Skeletal muscle satellite cell (primary cell): ENCODE data around the gene PRSS23.

Experiments
- H3K27me3 ChIP-seq: 2 replicates; pipeline ENCODE4 v1.7.0; 2013; ENCODE audit warnings: low read length; ENCODE audit not compliant: control insufficient read depth, insufficient read depth
- H3K36me3 ChIP-seq: 2 replicates; pipeline ENCODE4 v1.7.0; 2013; ENCODE audit warnings: mild to moderate bottlenecking, control low read depth, low read length; ENCODE audit not compliant: insufficient read depth
- H3K4me1 ChIP-seq: 2 replicates; pipeline ENCODE4 v1.7.0; 2013; ENCODE audit warnings: low read length; ENCODE audit not compliant: control insufficient read depth, insufficient read depth
- H3K4me2 ChIP-seq: 2 replicates; pipeline ENCODE4 v1.7.0; 2013; ENCODE audit warnings: mild to moderate bottlenecking, low read length
- H3K4me3 ChIP-seq: 2 replicates; pipeline ENCODE4 v1.7.0; 2013; ENCODE audit warnings: low read length
- H3K9ac ChIP-seq: 2 replicates; pipeline ENCODE4 v1.7.0; 2013; ENCODE audit warnings: mild to moderate bottlenecking, low read depth, low read length, moderate library complexity
- H3K9me3 ChIP-seq: replicated peaks from 2 replicates; pipeline ENCODE4 v1.7.0; 2013; ENCODE audit warnings: mild to moderate bottlenecking, control low read depth, low read length

Gene PRSS23

DNA sequence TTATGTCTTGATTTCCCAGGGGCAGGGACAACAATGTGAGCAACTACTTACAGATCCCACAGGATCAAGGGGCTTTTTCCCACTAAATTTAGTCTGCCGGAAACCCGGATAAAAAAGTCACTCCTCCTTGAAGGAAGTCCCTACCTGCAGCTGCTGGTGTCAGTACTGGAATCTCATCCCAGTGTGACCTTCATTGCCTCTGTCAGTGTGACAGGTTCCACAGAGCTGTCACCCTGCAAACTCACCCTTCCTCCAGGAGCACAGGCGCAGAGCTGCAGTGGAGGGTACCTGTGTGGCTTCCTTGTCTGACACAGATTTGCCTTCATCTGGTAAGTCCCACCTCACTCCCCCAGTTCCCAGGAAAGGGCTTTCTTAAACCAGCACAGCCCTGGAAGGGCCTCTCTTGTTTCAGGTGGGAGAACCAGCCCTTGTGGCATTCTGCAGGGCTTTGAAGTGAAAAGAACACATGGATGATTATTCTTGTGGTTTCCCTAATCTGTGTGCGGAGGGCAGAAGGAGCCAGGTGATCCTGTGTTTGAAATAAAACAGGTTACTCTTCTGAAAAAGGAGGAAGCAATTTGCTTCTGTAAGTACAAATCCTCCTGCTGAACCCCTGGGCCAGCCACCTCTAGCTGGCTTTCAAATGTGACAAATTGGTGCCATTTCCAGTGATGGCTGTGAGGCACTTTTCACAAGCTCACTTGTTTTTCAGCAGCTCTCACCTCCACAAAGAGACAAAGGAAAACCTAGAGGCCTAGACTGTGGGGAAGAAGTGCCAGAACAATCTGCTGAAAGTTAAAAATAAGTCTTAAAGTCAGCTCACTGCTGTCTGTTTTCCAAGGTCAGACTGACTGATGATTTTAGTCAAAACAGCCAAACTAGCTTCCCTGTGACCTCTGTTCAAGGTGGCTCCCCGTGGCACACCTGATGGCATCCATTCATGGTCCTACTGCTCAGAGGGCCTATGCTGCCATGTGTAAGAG, 9.2 kb upstream of the PRSS23 start:
- Histone ChIP-seq H3K9ac (no peak overlapping the region), H3K4me3 (no peak overlapping the region), H3K4me1 (no peaks in the 10 kb centered on the region), H3K4me2 (no peak overlapping the region), H3K36me3 (no peaks in the 10 kb centered on the region), H3K9me3 (no peaks in the 10 kb centered on the region), H3K27me3 (no peaks in the 10 kb centered on the region)

DNA sequence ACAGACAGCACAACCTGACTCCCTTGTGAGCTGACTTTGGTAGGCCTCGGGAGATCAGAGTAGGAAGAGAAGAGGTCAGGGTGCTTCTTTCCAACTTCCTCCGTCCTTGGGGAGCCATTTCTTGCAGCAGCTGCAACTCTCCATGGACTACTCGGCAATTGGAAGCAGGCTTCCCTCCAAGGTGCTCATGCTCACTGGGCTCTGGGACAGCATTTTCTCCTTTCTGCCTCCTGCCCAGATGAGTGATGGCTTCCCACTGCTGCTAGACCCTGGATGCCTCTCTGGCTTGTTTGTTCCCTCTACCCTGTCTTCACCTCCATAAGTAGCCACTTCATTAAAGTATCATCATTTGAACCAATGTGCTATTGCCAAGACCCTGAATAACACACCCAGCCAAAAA, 8.2 kb upstream of the PRSS23 start:
- no peak overlapping the region for H3K4me3 ChIP-seq
- H3K36me3 ChIP-seq: no peaks in the 10 kb centered on the region
- no peaks in the 10 kb centered on the region for H3K27me3 ChIP-seq
- no peak overlapping the region for H3K9ac ChIP-seq
- no peaks in the 10 kb centered on the region for H3K9me3 ChIP-seq
- no peak overlapping the region for H3K4me2 ChIP-seq
- H3K4me1 ChIP-seq: no peaks in the 10 kb centered on the region

DNA sequence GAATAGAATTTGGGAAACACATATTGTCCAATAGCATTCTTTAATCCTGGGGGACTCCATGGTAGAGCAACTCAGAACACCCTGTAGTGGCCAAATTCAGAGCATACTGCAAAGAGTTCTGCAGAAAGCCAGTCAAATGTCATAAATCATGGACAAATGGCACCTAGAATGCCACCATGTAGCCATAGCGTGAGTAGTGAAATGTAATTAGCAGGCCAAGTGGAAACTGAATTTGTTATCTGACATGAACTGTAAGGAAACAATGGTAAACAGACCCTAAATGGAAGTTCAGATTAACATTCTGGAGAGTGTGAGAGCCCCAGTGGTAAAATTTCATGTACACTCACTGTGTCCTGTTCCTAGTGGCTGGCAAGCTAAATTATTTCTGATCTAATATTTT, 7.0 kb upstream of the PRSS23 start:
- Histone ChIP-seq H3K36me3 (no peaks in the 10 kb centered on the region), H3K9me3 (no peaks in the 10 kb centered on the region), H3K4me3 (no peak overlapping the region), H3K27me3 (no peaks in the 10 kb centered on the region), H3K9ac (no peak overlapping the region), H3K4me2 (no peak overlapping the region), H3K4me1 (no peaks in the 10 kb centered on the region)

DNA sequence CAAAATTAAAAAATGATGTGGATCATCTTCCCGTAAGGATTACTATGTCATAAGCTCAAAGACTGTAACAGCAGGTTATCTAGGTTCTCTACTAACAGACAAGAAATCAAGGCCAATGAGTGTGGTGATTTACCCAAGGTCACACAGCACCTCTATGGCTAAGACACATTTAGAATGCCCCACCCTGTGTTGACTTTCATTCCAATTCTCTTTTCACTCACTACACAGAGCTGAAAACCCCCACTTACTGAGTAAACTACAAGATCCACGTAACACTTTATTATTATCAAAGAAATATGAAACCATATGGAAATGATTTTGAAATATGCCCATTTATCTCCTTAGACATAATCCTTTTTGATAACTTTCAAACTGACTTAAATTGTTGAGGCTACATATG, 4.8 kb upstream of the PRSS23 start:
- no peaks in the 10 kb centered on the region for H3K9me3 ChIP-seq
- no peak overlapping the region for H3K4me3 ChIP-seq
- no peaks in the 10 kb centered on the region for H3K27me3 ChIP-seq
- no peak overlapping the region for H3K9ac ChIP-seq
- H3K36me3 ChIP-seq: no peaks in the 10 kb centered on the region
- H3K4me1 ChIP-seq: peaks cover 15% of the 10 kb centered on the region
- H3K4me2 ChIP-seq: no peak overlapping the region

DNA sequence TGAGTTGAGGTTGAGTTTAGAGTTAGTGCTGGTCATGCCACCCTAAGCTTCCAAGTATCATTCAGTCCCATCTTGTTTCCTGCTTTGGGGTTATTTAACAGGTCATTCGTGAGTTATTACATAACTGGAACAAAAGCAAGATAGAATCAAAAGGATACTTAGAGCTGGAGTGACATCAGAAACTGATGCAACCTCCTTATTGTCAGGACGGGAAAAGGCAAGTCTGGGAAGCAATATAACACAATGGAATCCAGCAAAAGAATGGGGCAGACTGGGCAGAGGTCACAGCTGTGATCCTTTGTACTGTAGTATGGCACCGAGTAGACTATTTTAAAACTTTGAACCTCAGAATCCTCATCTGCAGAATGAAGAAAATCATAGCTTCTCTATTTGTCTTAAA, 4.4 kb upstream of the PRSS23 start:
- Histone ChIP-seq H3K9me3 (no peaks in the 10 kb centered on the region), H3K4me2 (no peak overlapping the region), H3K4me1 (peaks cover 15% of the 10 kb centered on the region), H3K9ac (no peak overlapping the region), H3K4me3 (no peak overlapping the region), H3K36me3 (no peaks in the 10 kb centered on the region), H3K27me3 (no peaks in the 10 kb centered on the region)

DNA sequence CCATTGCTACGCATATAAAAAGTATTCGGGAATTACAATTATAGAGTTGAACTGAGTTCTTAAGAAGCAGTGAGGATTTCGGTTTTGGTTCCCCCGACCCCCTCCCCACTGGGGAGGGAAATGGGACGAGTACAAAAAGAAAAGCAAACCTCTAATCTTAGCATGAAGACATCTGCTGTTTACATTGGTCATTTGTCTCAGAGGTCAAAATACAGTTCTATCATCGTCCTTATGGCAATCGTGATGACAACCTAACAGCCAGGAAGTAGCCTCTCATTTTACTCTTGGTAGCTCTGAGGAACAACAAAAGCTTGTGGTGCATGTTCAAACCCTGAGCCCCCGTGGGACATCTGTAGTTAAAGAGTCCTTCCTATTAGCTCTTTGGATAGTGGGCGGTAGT, 3.2 kb upstream of the PRSS23 start:
- no peak overlapping the region for H3K4me2 ChIP-seq
- no peaks in the 10 kb centered on the region for H3K27me3 ChIP-seq
- no peaks in the 10 kb centered on the region for H3K36me3 ChIP-seq
- H3K9ac ChIP-seq: no peak overlapping the region
- no peaks in the 10 kb centered on the region for H3K9me3 ChIP-seq
- peaks cover 23% of the 10 kb centered on the region for H3K4me1 ChIP-seq
- H3K4me3 ChIP-seq: no peak overlapping the region

DNA sequence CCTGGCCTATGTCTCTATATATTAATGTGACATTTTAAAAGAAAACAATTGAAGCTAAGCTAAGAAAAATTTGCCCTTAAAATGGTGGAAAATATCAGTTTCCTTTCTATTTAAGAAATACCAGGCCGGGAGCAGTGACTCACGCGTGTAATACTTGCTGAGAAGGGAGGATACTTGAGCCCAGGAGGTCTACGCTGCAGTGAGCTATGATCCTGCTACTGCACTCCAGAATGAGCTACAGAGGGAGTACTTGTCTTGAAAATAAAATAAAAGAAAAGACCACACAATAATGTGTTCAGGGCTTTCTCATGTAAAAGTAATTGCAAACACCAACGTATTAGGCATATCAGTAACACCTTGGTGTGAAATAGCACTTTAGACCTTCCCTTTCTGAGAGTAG, 1.4 kb upstream of the PRSS23 start:
- Histone ChIP-seq H3K9me3 (no peaks in the 10 kb centered on the region), H3K27me3 (no peaks in the 10 kb centered on the region), H3K4me3 (no peak overlapping the region), H3K9ac (peak overlapping the region; percentile 24), H3K4me2 (no peak overlapping the region), H3K36me3 (no peaks in the 10 kb centered on the region), H3K4me1 (peaks cover 41% of the 10 kb centered on the region)

DNA sequence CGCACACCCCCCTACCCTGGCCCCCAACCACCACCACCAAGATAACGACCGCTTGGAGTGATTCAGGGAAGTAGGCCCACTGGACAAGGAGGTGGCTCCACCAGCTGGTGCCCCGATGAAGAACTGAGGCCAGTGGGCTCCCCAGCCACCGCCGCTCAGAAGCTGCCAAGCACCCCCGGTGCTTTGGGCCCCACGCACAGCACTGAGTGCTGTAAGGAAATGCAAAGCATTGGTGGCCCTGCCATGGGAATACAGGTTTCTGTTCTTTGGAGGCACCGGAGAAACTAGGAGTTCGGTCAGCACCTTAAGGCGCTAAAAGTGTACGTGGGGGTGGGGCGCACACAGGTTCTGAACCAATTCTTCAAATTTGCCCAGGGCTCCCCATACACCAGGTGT, 664 bp upstream of the PRSS23 start:
- no peaks in the 10 kb centered on the region for H3K9me3 ChIP-seq
- peaks cover under 1% of the 10 kb centered on the region for H3K36me3 ChIP-seq
- peak overlapping the region; percentile 89 for H3K4me2 ChIP-seq
- peak overlapping the region; percentile 93 for H3K9ac ChIP-seq
- H3K27me3 ChIP-seq: no peaks in the 10 kb centered on the region
- peak overlapping the region; percentile 93 for H3K4me3 ChIP-seq
- H3K4me1 ChIP-seq: peaks cover 48% of the 10 kb centered on the region

DNA sequence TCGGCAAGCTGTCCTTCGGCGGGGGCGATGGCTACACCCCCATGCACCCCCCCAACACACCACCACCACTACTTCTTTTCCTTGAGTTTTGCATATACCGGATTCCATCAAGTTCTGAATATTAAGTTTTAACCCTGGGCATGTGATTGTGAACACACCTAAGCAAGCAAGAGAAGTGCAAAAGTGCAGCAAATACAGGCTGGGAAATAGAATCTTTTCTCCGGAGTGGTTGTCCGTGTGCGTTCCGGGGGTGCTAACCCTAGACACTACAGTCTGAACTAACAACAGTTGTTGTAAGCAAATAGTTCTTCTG, 574 bp downstream of the PRSS23 start:
- H3K36me3 ChIP-seq: peaks cover 10% of the 10 kb centered on the region
- peak overlapping the region; percentile 93 for H3K9ac ChIP-seq
- H3K27me3 ChIP-seq: no peaks in the 10 kb centered on the region
- peak overlapping the region; percentile 89 for H3K4me2 ChIP-seq
- peak overlapping the region; percentile 93 for H3K4me3 ChIP-seq
- H3K4me1 ChIP-seq: peaks cover 61% of the 10 kb centered on the region
- no peaks in the 10 kb centered on the region for H3K9me3 ChIP-seq

DNA sequence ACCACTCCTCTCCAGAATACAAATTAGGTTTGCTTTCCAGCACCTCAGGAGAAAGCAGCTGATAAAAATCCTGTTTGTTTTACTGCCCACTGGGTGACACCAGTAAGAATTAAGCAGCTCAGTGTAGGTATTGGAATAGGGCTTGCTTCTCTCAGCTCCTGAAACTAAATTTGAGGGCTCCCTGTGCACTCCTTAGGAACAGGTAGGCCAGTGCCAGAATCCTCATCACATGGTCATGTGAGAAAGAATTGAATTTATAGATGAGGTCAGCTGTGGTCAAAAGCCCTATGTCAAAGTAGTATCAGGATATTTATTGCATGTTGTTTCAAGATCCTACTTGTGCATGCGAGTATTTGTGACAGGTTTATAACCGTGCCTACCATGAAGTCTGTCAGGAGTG, 1.0 kb downstream of the PRSS23 start:
- H3K9me3 ChIP-seq: no peaks in the 10 kb centered on the region
- H3K9ac ChIP-seq: peak overlapping the region; percentile 93
- H3K4me3 ChIP-seq: peak overlapping the region; percentile 93
- peak overlapping the region; percentile 89 for H3K4me2 ChIP-seq
- peaks cover 65% of the 10 kb centered on the region for H3K4me1 ChIP-seq
- H3K36me3 ChIP-seq: peaks cover 10% of the 10 kb centered on the region
- H3K27me3 ChIP-seq: no peaks in the 10 kb centered on the region

DNA sequence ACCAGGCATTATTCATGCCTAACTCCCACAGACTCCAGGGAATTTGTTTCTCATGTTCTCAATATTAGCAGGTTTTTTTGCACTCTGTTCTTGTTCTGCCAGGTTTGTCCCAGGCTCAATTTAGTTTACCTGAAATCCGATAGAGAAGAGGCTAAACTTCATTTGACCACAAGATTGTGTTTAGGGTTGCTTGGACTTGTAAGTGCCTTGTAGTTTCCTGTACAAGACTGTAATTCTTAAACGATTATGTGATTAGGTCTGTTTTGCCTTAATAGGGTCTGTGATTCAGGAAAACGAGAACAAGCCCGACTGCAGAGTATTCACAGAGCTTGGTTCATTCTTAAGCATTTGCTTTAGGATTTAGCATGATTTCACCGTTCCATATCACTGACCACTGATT, 1.8 kb downstream of the PRSS23 start:
- peak overlapping the region; percentile 93 for H3K4me3 ChIP-seq

DNA sequence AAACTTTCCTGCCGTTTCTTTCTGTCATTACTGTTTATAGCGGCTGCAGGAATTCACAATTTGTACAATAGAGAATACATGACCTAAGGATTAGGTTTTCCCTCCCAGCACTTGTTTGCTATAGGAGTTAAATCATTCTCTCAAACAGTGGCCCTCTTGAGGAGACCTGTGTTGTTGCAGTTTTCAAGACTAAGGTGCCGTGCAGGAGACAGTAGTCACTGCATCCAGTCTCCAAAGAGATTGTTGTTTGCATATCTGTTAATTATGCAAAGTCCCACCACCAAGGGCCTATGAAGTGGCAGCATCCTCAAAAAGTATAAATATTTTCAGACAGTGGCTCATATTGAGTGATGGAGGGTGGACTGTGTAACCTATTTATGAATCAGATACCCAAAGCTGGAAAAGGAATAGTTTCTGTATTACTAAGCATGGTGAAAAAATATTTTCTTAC, 2.3 kb downstream of the PRSS23 start:
- peak overlapping the region; percentile 93 for H3K9ac ChIP-seq

More for the DNA sequence above, 1.8 kb downstream of the PRSS23 start:
- Histone ChIP-seq H3K4me2 (peak overlapping the region; percentile 89), H3K9ac (peak overlapping the region; percentile 93), H3K36me3 (peaks cover 13% of the 10 kb centered on the region), H3K9me3 (no peaks in the 10 kb centered on the region), H3K27me3 (no peaks in the 10 kb centered on the region), H3K4me1 (peaks cover 65% of the 10 kb centered on the region)

More for the DNA sequence above, 2.3 kb downstream of the PRSS23 start:
- H3K4me2 ChIP-seq: peak overlapping the region; percentile 89
- peak overlapping the region; percentile 93 for H3K4me3 ChIP-seq
- peaks cover 65% of the 10 kb centered on the region for H3K4me1 ChIP-seq
- peaks cover 18% of the 10 kb centered on the region for H3K36me3 ChIP-seq
- H3K9me3 ChIP-seq: no peaks in the 10 kb centered on the region
- no peaks in the 10 kb centered on the region for H3K27me3 ChIP-seq
